Caco-2 (cell line): ENCODE measurements around the gene ZNF106. TPM values are rescaled to one million over a fixed set of nuclear protein-coding genes. Genes with fewer than 3 reads are reported as not detected.

ENCODE experiments used
- BruUV-seq: library from RNA; stranded (reverse); fragments of 400-500 nt; replicated peaks from 2 replicates; lab custom pipeline; 2021; lab: Mats Ljungman, UMichigan
- CTCF ChIA-PET: fragments of 300-600 bp; sonication (Branson Sonifier 250); formaldehyde crosslinking; loops from one replicate; lab custom pipeline; 2022; ENCODE audit warnings: antibody characterized with exemption; lab: Charles Lee
- POLR2A ChIA-PET: fragments of 300-600 bp; sonication (Branson Sonifier 250); formaldehyde crosslinking; loops from one replicate; lab custom pipeline; 2022; ENCODE audit warnings: antibody characterized with exemption; lab: Charles Lee
- DNase-seq, 2 experiments: peaks; one replicate each; pipeline versions ENCODE4 v3.0.0 to v3.0.0-alpha.2; 2020 to 2022
- H3K27me3 ChIP-seq: replicated peaks from 2 replicates; pipeline ENCODE4 v1.6.0; 2011; ENCODE audit warnings: low read length; ENCODE audit not compliant: control insufficient read depth, insufficient read depth
- H3K36me3 ChIP-seq: 2 replicates; pipeline ENCODE4 v1.5.1; 2011; ENCODE audit warnings: low read length; ENCODE audit not compliant: control insufficient read depth, insufficient read depth
- H3K4me1 ChIP-seq: fragments of 250-450 bp; sonication (Bioruptor Pico); 2 replicates; pipeline ENCODE4 v1.5.1; 2020; ENCODE audit warnings: mild to moderate bottlenecking
- H3K4me3 ChIP-seq: 2 replicates; pipeline ENCODE4 v1.5.1; 2011; ENCODE audit warnings: low read depth, mild to moderate bottlenecking, control low read depth, low read length
- H3K9me3 ChIP-seq: fragments of 250-450 bp; sonication (Bioruptor Pico); 2 replicates; pipeline ENCODE4 v1.5.1; 2020; ENCODE audit warnings: mild to moderate bottlenecking, moderate library complexity
- H3K27ac Mint-ChIP-seq: one replicate; pipeline ENCODE4 v1.8.0; 2022; ENCODE audit warnings: mixed read lengths; ENCODE audit not compliant: unreplicated experiment
- H3K27me3 Mint-ChIP-seq: one replicate; pipeline ENCODE4 v1.8.0; 2022; ENCODE audit warnings: mixed read lengths; ENCODE audit not compliant: insufficient read depth, unreplicated experiment
- H3K36me3 Mint-ChIP-seq: one replicate; pipeline ENCODE4 v1.8.0; 2022; ENCODE audit warnings: mild to moderate bottlenecking, mixed read lengths; ENCODE audit not compliant: insufficient read depth, unreplicated experiment
- H3K4me1 Mint-ChIP-seq: one replicate; pipeline ENCODE4 v1.8.0; 2022; ENCODE audit warnings: low read depth, mixed read lengths; ENCODE audit not compliant: unreplicated experiment
- H3K4me3 Mint-ChIP-seq: one replicate; pipeline ENCODE4 v1.8.0; 2022; ENCODE audit warnings: mild to moderate bottlenecking, moderate library complexity, mixed read lengths; ENCODE audit not compliant: unreplicated experiment
- H3K9me3 Mint-ChIP-seq: one replicate; pipeline ENCODE4 v1.8.0; 2022; ENCODE audit warnings: mixed read lengths; ENCODE audit not compliant: unreplicated experiment
- intact Hi-C: fragments of 100-400 bp; cut with micrococcal nuclease; formaldehyde crosslinking; loops from one replicate; pipeline ENCODE4 v1.10.0; 2022; ENCODE audit not compliant: unreplicated experiment
- total RNA-seq: library from RNA; stranded (reverse); gene quantifications from 2 replicates; pipeline ENCODE4 v1.2.3, GENCODE V29; 2022
- TF ChIP-seq, protein P1 (sequence below), 2 experiments: fragments of 200-600 bp in 1 of 2; IDR thresholded peaks; 1 replicate in 1 of 2; 2 replicates in 1 of 2; pipeline versions ENCODE4 v1.5.1 to v1.8.0; 2011 to 2022; ENCODE audit warnings: antibody characterized with exemption in 1 of 2, control low read depth in 1 of 2, inconsistent platforms in 1 of 2, low read depth in 1 of 2, low read length in 1 of 2, mild to moderate bottlenecking in 1 of 2, moderate library complexity in 1 of 2; ENCODE audit not compliant: insufficient read depth in 1 of 2, severe bottlenecking in 1 of 2, unreplicated experiment in 1 of 2

Gene ZNF106
- total RNA-seq, 1 experiment from 2014 or later = 47.8 TPM

- H3K4me1 ChIP-seq = no peaks in the 10 kb centered on the region
- no peaks in the 10 kb centered on the region for H3K27me3 ChIP-seq
- Mint-ChIP-seq H3K36me3 (peaks cover 53% of the 10 kb centered on the region), H3K9me3 (no peaks in the 10 kb centered on the region), H3K4me1 (no peaks in the 10 kb centered on the region), H3K4me3 (no peak overlapping the region), H3K27ac (no peak overlapping the region), H3K27me3 (no peaks in the 10 kb centered on the region)
- intact Hi-C loops = no loop called here
- BruUV-seq = no TSS peak
- TF ChIP-seq, protein P1, sequence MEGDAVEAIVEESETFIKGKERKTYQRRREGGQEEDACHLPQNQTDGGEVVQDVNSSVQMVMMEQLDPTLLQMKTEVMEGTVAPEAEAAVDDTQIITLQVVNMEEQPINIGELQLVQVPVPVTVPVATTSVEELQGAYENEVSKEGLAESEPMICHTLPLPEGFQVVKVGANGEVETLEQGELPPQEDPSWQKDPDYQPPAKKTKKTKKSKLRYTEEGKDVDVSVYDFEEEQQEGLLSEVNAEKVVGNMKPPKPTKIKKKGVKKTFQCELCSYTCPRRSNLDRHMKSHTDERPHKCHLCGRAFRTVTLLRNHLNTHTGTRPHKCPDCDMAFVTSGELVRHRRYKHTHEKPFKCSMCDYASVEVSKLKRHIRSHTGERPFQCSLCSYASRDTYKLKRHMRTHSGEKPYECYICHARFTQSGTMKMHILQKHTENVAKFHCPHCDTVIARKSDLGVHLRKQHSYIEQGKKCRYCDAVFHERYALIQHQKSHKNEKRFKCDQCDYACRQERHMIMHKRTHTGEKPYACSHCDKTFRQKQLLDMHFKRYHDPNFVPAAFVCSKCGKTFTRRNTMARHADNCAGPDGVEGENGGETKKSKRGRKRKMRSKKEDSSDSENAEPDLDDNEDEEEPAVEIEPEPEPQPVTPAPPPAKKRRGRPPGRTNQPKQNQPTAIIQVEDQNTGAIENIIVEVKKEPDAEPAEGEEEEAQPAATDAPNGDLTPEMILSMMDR (IDR thresholded peaks at IDR 0.05; ENCODE audit: insufficient read depth in 1 of 2, low read depth in 1 of 2, low read length in 1 of 2, severe bottlenecking in 1 of 2, unreplicated experiment in 1 of 2) = no peak
- ChIA-PET CTCF (no interaction called here), POLR2A (no interaction called here)
- no peaks in the 10 kb centered on the region for H3K9me3 ChIP-seq
- H3K4me3 ChIP-seq = no peak overlapping the region
- no peaks in the 10 kb centered on the region for H3K36me3 ChIP-seq
- DNase-seq = no peak
Measured at GRCh38 chr15:42445551-42445950, 45.4 kb downstream of the ZNF106 start.

DNA sequence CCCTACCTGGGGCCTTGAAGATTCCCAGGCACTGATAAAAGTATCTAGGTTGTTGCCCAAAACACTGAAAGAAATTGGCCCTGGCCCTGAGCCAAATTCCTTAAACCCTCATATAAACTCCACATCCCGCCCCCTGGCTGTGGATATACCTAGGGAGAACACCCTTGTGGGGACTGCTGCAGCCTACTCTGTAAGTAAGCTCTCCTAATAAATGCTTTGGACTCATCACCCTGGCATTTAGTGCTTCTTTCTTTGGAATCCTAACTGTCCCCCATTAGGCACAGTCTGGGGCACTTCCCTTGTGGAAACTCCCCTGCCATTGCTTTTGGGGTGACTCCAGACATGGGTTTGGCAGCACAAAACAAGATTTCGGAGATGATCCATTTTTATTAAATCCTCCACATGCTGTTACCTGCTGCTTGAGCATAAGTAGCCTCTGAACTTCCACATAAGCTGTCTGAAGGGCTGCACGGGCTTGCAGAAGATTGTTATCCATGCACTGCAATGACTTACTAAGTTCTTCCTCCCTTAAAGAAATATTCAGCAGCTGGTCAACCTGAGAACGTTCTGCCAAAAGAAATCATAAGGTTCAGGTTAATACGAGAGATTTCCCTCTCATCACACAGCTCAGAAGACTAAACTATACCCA is 46.4 kb downstream of the ZNF106 start:
- BruUV-seq = no TSS peak

GRCh38 chr15:42427429-42428223 is 63.3 kb downstream of the ZNF106 start:
- intact Hi-C loops = no loop called here
- Mint-ChIP-seq H3K36me3 (peaks cover 61% of the 10 kb centered on the region), H3K27me3 (no peaks in the 10 kb centered on the region)

More for the DNA sequence above, 46.4 kb downstream of the ZNF106 start:
- intact Hi-C loops = no loop called here
- no peaks in the 10 kb centered on the region for H3K9me3 ChIP-seq
- ChIA-PET CTCF (no interaction called here), POLR2A (no interaction called here)
- no peak for DNase-seq
- H3K4me1 ChIP-seq = no peaks in the 10 kb centered on the region
- Mint-ChIP-seq H3K36me3 (peaks cover 50% of the 10 kb centered on the region), H3K27ac (no peak overlapping the region), H3K4me3 (no peak overlapping the region), H3K9me3 (no peaks in the 10 kb centered on the region), H3K4me1 (no peaks in the 10 kb centered on the region), H3K27me3 (no peaks in the 10 kb centered on the region)
- H3K4me3 ChIP-seq = no peak overlapping the region
- TF ChIP-seq, protein P1 (IDR thresholded peaks at IDR 0.05; ENCODE audit: insufficient read depth in 1 of 2, low read depth in 1 of 2, low read length in 1 of 2, severe bottlenecking in 1 of 2, unreplicated experiment in 1 of 2) = no peak
- no peaks in the 10 kb centered on the region for H3K36me3 ChIP-seq
- no peaks in the 10 kb centered on the region for H3K27me3 ChIP-seq

More at GRCh38 chr15:42427429-42428223, 63.3 kb downstream of the ZNF106 start:
- Histone ChIP-seq H3K27me3 (no peaks in the 10 kb centered on the region), H3K9me3 (no peaks in the 10 kb centered on the region), H3K36me3 (0 out of 2 replicates have a peak, but pooled peaks cover 1% of the 10 kb centered on the region), H3K4me3 (no peak overlapping the region), H3K4me1 (no peaks in the 10 kb centered on the region)
- BruUV-seq = no TSS peak
- POLR2A ChIA-PET = no interaction called here
- H3K4me1 Mint-ChIP-seq = no peaks in the 10 kb centered on the region
- TF ChIP-seq, protein P1 (IDR thresholded peaks at IDR 0.05; ENCODE audit: insufficient read depth in 1 of 2, low read depth in 1 of 2, low read length in 1 of 2, severe bottlenecking in 1 of 2, unreplicated experiment in 1 of 2) = no peak
- H3K27ac Mint-ChIP-seq = no peak overlapping the region
- no peaks in the 10 kb centered on the region for H3K9me3 Mint-ChIP-seq
- DNase-seq = no peak
- no peak overlapping the region for H3K4me3 Mint-ChIP-seq
- CTCF ChIA-PET = no interaction called here
